ENCODE measurements around the gene GMPR2. TPM values are rescaled to one million over a fixed set of nuclear protein-coding genes. Genes with fewer than 3 reads are reported as not detected.
A peak's percentile ranks its signal among the peaks of the same experiment; 100 is the strongest.

Gene GMPR2
- total and polyA plus RNA-seq, 2 of the 13 experiments (the other 11 are each of a cell fraction or from before 2014, with no cell fraction given), result 210 to 273 TPM

DNA sequence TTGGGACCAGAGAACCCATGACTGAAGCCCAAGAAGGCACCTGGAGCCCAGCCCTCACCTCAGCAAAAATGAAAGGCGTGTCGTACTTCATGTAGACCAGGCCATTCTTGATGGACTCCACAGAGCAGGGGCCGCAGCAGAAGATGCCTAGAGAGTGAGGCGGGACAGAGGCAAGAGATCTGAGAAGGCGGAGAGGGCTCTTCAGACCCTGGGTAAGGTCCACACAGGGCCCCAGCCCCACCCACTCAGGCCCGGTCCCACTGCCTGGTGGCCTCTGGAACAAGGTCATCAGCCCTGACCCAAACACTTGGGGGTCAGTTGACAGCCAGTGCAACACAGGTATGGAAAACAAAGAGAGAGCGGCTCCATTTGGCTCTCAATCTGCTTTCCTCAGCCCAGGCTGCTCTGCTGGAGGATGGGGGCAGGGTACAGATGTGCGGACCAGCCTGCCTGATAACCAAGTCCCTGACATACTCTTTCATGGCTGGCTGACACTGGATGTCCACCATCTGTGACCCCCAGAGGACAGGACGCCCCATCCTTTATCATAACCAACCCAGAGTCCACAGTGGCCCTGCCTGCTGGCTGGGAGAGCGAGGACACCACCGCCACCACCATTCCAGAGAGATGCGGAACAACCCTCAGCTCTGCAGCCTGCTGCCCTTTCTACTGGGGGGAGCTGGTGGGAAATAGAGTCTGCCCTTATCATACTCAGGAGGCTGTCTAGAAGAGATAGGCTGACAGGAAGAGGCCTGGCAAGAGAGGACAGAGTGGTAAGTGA lies 23.4 kb downstream of the GMPR2 start (continued):
- TF ChIP-seq, protein P1, sequence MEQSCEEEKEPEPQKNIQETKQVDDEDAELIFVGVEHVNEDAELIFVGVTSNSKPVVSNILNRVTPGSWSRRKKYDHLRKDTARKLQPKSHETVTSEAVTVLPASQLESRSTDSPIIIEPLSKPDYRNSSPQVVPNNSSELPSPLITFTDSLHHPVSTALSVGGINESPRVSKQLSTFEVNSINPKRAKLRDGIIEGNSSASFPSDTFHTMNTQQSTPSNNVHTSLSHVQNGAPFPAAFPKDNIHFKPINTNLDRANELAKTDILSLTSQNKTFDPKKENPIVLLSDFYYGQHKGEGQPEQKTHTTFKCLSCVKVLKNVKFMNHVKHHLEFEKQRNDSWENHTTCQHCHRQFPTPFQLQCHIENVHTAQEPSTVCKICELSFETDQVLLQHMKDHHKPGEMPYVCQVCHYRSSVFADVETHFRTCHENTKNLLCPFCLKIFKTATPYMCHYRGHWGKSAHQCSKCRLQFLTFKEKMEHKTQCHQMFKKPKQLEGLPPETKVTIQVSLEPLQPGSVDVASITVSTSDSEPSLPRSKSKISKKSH (CRISPR knock-in tag; IDR thresholded peaks at IDR 0.05; ENCODE audit: borderline replicate concordance), result peak; percentile 87; the same call in 1 of the 2 replicates
- TF ChIP-seq SALL2 (CRISPR knock-in tag; IDR thresholded peaks at IDR 0.05) (no peak), TBP (CRISPR knock-in tag; IDR thresholded peaks at IDR 0.05) (no peak), DNMT3B (CRISPR knock-in tag; conservative IDR thresholded peaks at IDR 0.05) (no peak), ATM (IDR thresholded peaks at IDR 0.05; ENCODE audit: borderline replicate concordance) (no peak), ZNF878 (CRISPR knock-in tag; IDR thresholded peaks at IDR 0.05) (peak; percentile 79; the same call in 1 of the 2 replicates), ZNF253 (CRISPR knock-in tag; IDR thresholded peaks at IDR 0.05; ENCODE audit: borderline replicate concordance) (no peak), MEIS1 (CRISPR knock-in tag; IDR thresholded peaks at IDR 0.05; ENCODE audit: borderline replicate concordance) (no peak), RFX3 (CRISPR knock-in tag; IDR thresholded peaks at IDR 0.05) (no peak), ZNF614 (CRISPR knock-in tag; IDR thresholded peaks at IDR 0.05; ENCODE audit: borderline replicate concordance) (no peak), EEA1 (CRISPR knock-in tag; IDR thresholded peaks at IDR 0.05; ENCODE audit: borderline replicate concordance) (no peak), FOSL2 (CRISPR knock-in tag; IDR thresholded peaks at IDR 0.05) (no peak), GATAD2A (CRISPR knock-in tag; IDR thresholded peaks at IDR 0.05) (peak; percentile 58), DR1 (CRISPR knock-in tag; IDR thresholded peaks at IDR 0.05) (no peak), SIN3A (IDR thresholded peaks at IDR 0.05; ENCODE audit: borderline replicate concordance, low read depth, low read length) (no peak), ZNF672 (CRISPR knock-in tag; IDR thresholded peaks at IDR 0.05) (no peak), ZNF75D (CRISPR knock-in tag; IDR thresholded peaks at IDR 0.05; ENCODE audit: borderline replicate concordance) (no peak), PHF21A (CRISPR knock-in tag; IDR thresholded peaks at IDR 0.05) (no peak; the same call in none of the 2 replicates), HMGA1 (CRISPR knock-in tag; conservative IDR thresholded peaks at IDR 0.05) (no peak), ZNF839 (CRISPR knock-in tag; IDR thresholded peaks at IDR 0.05; ENCODE audit: borderline replicate concordance) (peak; percentile 23; the same call in 1 of the 2 replicates)
- TF ChIP-seq, protein P2, sequence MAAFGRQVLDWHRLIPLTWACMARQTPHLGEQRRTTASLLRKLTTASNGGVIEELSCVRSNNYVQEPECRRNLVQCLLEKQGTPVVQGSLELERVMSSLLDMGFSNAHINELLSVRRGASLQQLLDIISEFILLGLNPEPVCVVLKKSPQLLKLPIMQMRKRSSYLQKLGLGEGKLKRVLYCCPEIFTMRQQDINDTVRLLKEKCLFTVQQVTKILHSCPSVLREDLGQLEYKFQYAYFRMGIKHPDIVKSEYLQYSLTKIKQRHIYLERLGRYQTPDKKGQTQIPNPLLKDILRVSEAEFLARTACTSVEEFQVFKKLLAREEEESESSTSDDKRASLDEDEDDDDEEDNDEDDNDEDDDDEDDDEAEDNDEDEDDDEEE (CRISPR knock-in tag; IDR thresholded peaks at IDR 0.05), result peak; percentile 67; the same call in 1 of the 2 replicates
- TF ChIP-seq, protein P3, sequence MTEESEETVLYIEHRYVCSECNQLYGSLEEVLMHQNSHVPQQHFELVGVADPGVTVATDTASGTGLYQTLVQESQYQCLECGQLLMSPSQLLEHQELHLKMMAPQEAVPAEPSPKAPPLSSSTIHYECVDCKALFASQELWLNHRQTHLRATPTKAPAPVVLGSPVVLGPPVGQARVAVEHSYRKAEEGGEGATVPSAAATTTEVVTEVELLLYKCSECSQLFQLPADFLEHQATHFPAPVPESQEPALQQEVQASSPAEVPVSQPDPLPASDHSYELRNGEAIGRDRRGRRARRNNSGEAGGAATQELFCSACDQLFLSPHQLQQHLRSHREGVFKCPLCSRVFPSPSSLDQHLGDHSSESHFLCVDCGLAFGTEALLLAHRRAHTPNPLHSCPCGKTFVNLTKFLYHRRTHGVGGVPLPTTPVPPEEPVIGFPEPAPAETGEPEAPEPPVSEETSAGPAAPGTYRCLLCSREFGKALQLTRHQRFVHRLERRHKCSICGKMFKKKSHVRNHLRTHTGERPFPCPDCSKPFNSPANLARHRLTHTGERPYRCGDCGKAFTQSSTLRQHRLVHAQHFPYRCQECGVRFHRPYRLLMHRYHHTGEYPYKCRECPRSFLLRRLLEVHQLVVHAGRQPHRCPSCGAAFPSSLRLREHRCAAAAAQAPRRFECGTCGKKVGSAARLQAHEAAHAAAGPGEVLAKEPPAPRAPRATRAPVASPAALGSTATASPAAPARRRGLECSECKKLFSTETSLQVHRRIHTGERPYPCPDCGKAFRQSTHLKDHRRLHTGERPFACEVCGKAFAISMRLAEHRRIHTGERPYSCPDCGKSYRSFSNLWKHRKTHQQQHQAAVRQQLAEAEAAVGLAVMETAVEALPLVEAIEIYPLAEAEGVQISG (CRISPR knock-in tag; IDR thresholded peaks at IDR 0.05), result peak; percentile 90
- TF ChIP-seq, protein P4, sequence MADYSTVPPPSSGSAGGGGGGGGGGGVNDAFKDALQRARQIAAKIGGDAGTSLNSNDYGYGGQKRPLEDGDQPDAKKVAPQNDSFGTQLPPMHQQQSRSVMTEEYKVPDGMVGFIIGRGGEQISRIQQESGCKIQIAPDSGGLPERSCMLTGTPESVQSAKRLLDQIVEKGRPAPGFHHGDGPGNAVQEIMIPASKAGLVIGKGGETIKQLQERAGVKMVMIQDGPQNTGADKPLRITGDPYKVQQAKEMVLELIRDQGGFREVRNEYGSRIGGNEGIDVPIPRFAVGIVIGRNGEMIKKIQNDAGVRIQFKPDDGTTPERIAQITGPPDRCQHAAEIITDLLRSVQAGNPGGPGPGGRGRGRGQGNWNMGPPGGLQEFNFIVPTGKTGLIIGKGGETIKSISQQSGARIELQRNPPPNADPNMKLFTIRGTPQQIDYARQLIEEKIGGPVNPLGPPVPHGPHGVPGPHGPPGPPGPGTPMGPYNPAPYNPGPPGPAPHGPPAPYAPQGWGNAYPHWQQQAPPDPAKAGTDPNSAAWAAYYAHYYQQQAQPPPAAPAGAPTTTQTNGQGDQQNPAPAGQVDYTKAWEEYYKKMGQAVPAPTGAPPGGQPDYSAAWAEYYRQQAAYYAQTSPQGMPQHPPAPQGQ (CRISPR knock-in tag; IDR thresholded peaks at IDR 0.05; ENCODE audit: borderline replicate concordance), result no peak
